GM18861 (cell line): Measurements from ENCODE around the gene OR1F1.
"Not testable (repeated sequence)": the region's sequence is repeated elsewhere in the genome, so short reads cannot be mapped to it uniquely, and the experiment has no call there.

Source experiments
- ATAC-seq: cut with Tn5 transposase; IDR thresholded peaks from one replicate; pipeline ENCODE4 v1.9.1; 2021; ENCODE audit not compliant: unreplicated experiment

OR1F1 gene

GRCh38 chr16:3187798-3188674 is at the start of gene OR1F1:
Gene OR1F1, plus strand, starts transcription at chr16:3188204.
- ATAC-seq, result no peak

GRCh38 chr16:3138342-3138741 is 49.7 kb upstream of the OR1F1 start:
- ATAC-seq, result no peak

GRCh38 chr16:3138823-3139426 is 49.1 kb upstream of the OR1F1 start:
- no peak for ATAC-seq

GRCh38 chr16:3139561-3139960 is 48.4 kb upstream of the OR1F1 start:
- ATAC-seq, result not testable (repeated sequence)

GRCh38 chr16:3140603-3141427 is 47.2 kb upstream of the OR1F1 start:
- ATAC-seq, result no peak

- no peak for ATAC-seq
These were observed 46.2 kb upstream of the OR1F1 start for GRCh38 chr16:3141781-3142311.

- no peak for ATAC-seq
These were observed 45.7 kb upstream of the OR1F1 start for GRCh38 chr16:3142327-3142726.

GRCh38 chr16:3142770-3143169 is 45.2 kb upstream of the OR1F1 start:
- ATAC-seq, result no peak

GRCh38 chr16:3143189-3143588 is 44.8 kb upstream of the OR1F1 start:
- no peak for ATAC-seq

GRCh38 chr16:3143598-3144320 is 44.2 kb upstream of the OR1F1 start:
- ATAC-seq, result no peak

- ATAC-seq, result no peak
These were observed 43.6 kb upstream of the OR1F1 start for GRCh38 chr16:3144321-3144983.

- no peak for ATAC-seq
These were observed 42.9 kb upstream of the OR1F1 start for GRCh38 chr16:3145151-3145550.

GRCh38 chr16:3145660-3146059 is 42.3 kb upstream of the OR1F1 start:
- no peak for ATAC-seq

- ATAC-seq, result no peak
These were observed 40.8 kb upstream of the OR1F1 start for GRCh38 chr16:3147046-3147756.

GRCh38 chr16:3147757-3148104 is 40.3 kb upstream of the OR1F1 start:
- ATAC-seq, result no peak

- ATAC-seq, result no peak
These were observed 39.5 kb upstream of the OR1F1 start for GRCh38 chr16:3148256-3149192.

- ATAC-seq, result no peak
These were observed 38.8 kb upstream of the OR1F1 start for GRCh38 chr16:3149193-3149530.

- no peak for ATAC-seq
These were observed 38.2 kb upstream of the OR1F1 start for GRCh38 chr16:3149630-3150345.
